ENCODE data around the gene ETV7.
"Not testable (repeated sequence)": the region's sequence is repeated elsewhere in the genome, so short reads cannot be mapped to it uniquely, and the experiment has no call there.

The ETV7 gene

GRCh38 chr6:36363371-36363752 is 24.1 kb downstream of the ETV7 start:
- DNase-seq = not testable (repeated sequence)

- peak in 1 of 2 donors; percentile 35 for DNase-seq
Measured at GRCh38 chr6:36362551-36363370, 24.7 kb downstream of the ETV7 start.

GRCh38 chr6:36361071-36361470 is 26.4 kb downstream of the ETV7 start:
- no peak for DNase-seq

GRCh38 chr6:36360241-36361054 is 27.0 kb downstream of the ETV7 start:
- DNase-seq = peak; percentile 74 to 75

- no peak for DNase-seq
Measured at GRCh38 chr6:36358226-36358915, 29.1 kb downstream of the ETV7 start.

- DNase-seq = no peak
Measured at GRCh38 chr6:36357872-36358225, 29.6 kb downstream of the ETV7 start.

GRCh38 chr6:36355819-36356218 is 31.6 kb downstream of the ETV7 start:
- no peak for DNase-seq

GRCh38 chr6:36353411-36353915 is 34.0 kb downstream of the ETV7 start:
- DNase-seq = no peak

- no peak for DNase-seq
Measured at GRCh38 chr6:36352477-36353157, 34.9 kb downstream of the ETV7 start.

- no peak for DNase-seq
Measured at GRCh38 chr6:36350681-36351571, 36.5 kb downstream of the ETV7 start.

- DNase-seq = no peak
Measured at GRCh38 chr6:36350082-36350481, 37.4 kb downstream of the ETV7 start.

GRCh38 chr6:36349240-36349639 is 38.2 kb downstream of the ETV7 start:
- DNase-seq = no peak

GRCh38 chr6:36347621-36348020 is 39.8 kb downstream of the ETV7 start:
- DNase-seq = no peak

GRCh38 chr6:36346486-36347273 is 40.8 kb downstream of the ETV7 start:
- no peak for DNase-seq

- DNase-seq = no peak
Measured at GRCh38 chr6:36345681-36346466, 41.6 kb downstream of the ETV7 start.

GRCh38 chr6:36343109-36343680 is 44.3 kb downstream of the ETV7 start:
- no peak for DNase-seq

GRCh38 chr6:36340618-36341454 is 46.6 kb downstream of the ETV7 start:
- peak; percentile 73 to 75 for DNase-seq

GRCh38 chr6:36340306-36340617 is 47.2 kb downstream of the ETV7 start:
- DNase-seq = no peak

- DNase-seq = no peak
Measured at GRCh38 chr6:36339146-36339545, 48.3 kb downstream of the ETV7 start.
